ENCODE measurements around the gene CAMK4. TPM values are rescaled to one million over a fixed set of nuclear protein-coding genes. Genes with fewer than 3 reads are reported as not detected.
"Not testable (repeated sequence)": the region's sequence is repeated elsewhere in the genome, so short reads cannot be mapped to it uniquely, and the experiment has no call there.

Gene CAMK4
- total RNA-seq, 1 donor from 2014 or later, result 0.42 TPM

GRCh38 chr5:111309384-111309783 lies 85.2 kb downstream of the CAMK4 start:
- DNase-seq (ENCODE audit: low spot score), result no peak

GRCh38 chr5:111310711-111311620 lies 86.8 kb downstream of the CAMK4 start:
- DNase-seq (ENCODE audit: low spot score), result no peak

- DNase-seq (ENCODE audit: low spot score), result no peak
Measured at GRCh38 chr5:111311666-111312065, 87.5 kb downstream of the CAMK4 start.

- no peak for DNase-seq (ENCODE audit: low spot score)
Measured at GRCh38 chr5:111313017-111313724, 89.0 kb downstream of the CAMK4 start.

- no peak for DNase-seq (ENCODE audit: low spot score)
Measured at GRCh38 chr5:111320953-111321352, 96.8 kb downstream of the CAMK4 start.

GRCh38 chr5:111321376-111321775 lies 97.2 kb downstream of the CAMK4 start:
- no peak for DNase-seq (ENCODE audit: low spot score)

GRCh38 chr5:111326551-111326950 lies 102.4 kb downstream of the CAMK4 start:
- no peak for DNase-seq (ENCODE audit: low spot score)

- no peak for DNase-seq (ENCODE audit: low spot score)
Measured at GRCh38 chr5:111337133-111337532, 112.9 kb downstream of the CAMK4 start.

- no peak for DNase-seq (ENCODE audit: low spot score)
Measured at GRCh38 chr5:111337688-111338087, 113.5 kb downstream of the CAMK4 start.

- DNase-seq (ENCODE audit: low spot score), result no peak
Measured at GRCh38 chr5:111345731-111346130, 121.5 kb downstream of the CAMK4 start.

- DNase-seq (ENCODE audit: low spot score), result no peak
Measured at GRCh38 chr5:111347021-111347420, 122.8 kb downstream of the CAMK4 start.

- no peak for DNase-seq (ENCODE audit: low spot score)
Measured at GRCh38 chr5:111348661-111349329, 124.6 kb downstream of the CAMK4 start.

- DNase-seq (ENCODE audit: low spot score), result no peak
Measured at GRCh38 chr5:111349429-111349828, 125.2 kb downstream of the CAMK4 start.

GRCh38 chr5:111353035-111353434 lies 128.9 kb downstream of the CAMK4 start:
- no peak for DNase-seq (ENCODE audit: low spot score)

GRCh38 chr5:111358726-111359125 lies 134.5 kb downstream of the CAMK4 start:
- DNase-seq (ENCODE audit: low spot score), result not testable (repeated sequence)

- no peak for DNase-seq (ENCODE audit: low spot score)
Measured at GRCh38 chr5:111360173-111360572, 136.0 kb downstream of the CAMK4 start.

- no peak for DNase-seq (ENCODE audit: low spot score)
Measured at GRCh38 chr5:111364992-111365391, 140.8 kb downstream of the CAMK4 start.

- no peak for DNase-seq (ENCODE audit: low spot score)
Measured at GRCh38 chr5:111366388-111366787, 142.2 kb downstream of the CAMK4 start.

GRCh38 chr5:111367115-111367514 lies 142.9 kb downstream of the CAMK4 start:
- DNase-seq (ENCODE audit: low spot score), result no peak

GRCh38 chr5:111372799-111373198 lies 148.6 kb downstream of the CAMK4 start:
- no peak for DNase-seq (ENCODE audit: low spot score)

- DNase-seq (ENCODE audit: low spot score), result no peak
Measured at GRCh38 chr5:111374380-111374779, 150.2 kb downstream of the CAMK4 start.

- DNase-seq (ENCODE audit: low spot score), result no peak
Measured at GRCh38 chr5:111375645-111376044, 151.5 kb downstream of the CAMK4 start.

Data from mesenteric fat pad (tissue), 1 donor.